HG03439 (cell line): ENCODE measurements around the gene CHRM4.

Experiments used
- ATAC-seq: cut with Tn5 transposase; IDR thresholded peaks from one replicate; pipeline ENCODE4 v1.9.1; 2021; ENCODE audit warnings: mild to moderate bottlenecking, moderate library complexity; ENCODE audit not compliant: unreplicated experiment

CHRM4 gene

DNA sequence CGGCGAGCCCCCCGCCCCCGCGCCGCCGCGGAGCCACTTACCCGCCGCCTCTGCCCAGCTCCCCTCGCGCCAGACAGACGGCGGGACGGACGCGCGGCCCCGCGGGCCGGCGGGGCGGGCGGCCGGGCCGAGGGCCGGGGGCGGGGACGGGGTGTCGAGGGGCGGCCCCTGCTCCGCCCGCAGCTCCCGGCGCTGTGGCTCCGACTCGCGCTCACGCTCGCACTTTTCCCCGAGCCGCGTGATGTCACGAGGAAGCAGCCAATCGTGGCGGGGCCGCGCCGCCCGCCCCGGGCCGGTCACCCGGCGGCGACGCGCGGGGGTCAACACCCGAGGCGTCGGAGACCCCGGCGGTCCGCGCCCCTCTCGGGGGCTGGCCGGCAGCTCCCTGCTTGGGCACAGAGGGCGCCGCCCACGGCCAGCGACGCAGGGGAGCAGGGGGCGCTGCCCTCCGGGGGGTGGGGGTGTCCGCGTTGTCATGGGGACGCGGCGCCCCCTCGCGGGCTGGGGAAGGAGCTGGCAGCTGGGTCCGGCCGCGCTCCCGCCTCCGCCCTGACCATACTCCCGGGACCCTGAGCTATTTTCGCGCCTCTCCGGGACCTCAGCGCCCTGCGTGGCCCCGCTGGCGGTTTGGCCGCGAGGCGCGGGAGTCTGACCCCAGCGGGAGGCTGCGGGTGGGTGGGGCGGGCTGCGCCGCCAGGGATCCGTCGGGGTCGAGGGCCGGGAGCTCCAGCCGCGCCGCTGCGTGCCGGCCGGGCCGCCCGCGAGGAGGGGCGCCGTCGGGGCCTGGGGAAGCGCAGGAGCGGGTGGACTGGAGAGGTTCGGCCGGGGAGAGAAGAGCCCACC, at the start of gene CHRM4:
Gene CHRM4, minus strand, starts transcription at position 199 of the 843 bp plus-strand sequence. CDS start 5,219 bp downstream, outside the sequence.
- ATAC-seq = no peak

- no peak for ATAC-seq
Observed at GRCh38 chr11:46438211-46438610, 46.6 kb upstream of the CHRM4 start.

DNA sequence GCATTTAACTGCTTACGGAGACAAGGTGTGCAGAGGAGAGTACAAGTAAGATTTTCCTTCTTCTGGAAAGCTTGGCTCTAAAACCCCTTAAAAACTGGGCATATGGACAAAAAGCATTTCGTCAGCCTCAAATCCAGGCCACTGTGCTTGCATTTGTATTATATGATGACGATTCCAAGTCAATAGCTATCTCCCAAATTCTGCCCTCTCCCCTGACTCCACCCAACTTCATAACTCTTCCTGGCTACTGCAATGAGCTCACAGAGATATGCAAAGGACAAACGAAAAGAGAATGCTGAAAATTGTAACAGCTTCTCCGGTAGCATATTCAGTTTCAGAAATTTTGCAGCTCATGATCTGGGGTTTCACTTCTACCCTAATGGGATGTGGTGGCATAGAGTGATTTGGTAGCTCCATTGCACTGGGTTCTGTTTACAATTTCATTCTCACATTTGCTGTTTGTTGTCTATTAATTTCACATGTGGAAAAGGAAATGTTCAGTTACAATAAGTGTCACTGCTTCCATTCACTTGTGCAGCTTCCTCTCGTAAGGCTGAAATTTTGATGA, 45.6 kb upstream of the CHRM4 start:
- ATAC-seq = no peak

- no peak for ATAC-seq
Observed at GRCh38 chr11:46436113-46436512, 44.5 kb upstream of the CHRM4 start.

DNA sequence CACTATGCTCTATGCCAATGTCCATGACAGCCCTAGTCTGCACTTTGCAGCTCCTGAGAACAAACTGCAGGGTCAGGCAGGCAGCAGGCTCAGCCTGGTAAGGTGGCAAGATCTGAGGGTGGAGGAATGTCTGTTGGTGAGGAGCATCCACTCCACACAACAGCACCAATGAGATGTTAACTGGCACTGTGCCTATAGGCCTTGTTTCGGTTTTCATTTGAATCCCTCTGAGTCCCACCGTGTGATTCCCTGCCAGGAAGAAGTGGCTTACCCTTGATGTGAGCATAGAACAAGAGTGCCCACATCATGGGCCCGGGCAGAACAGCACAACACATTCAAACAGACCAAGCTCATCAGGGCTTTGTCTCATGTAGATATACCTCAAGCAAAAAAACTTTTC, 44.1 kb upstream of the CHRM4 start:
- ATAC-seq = no peak

DNA sequence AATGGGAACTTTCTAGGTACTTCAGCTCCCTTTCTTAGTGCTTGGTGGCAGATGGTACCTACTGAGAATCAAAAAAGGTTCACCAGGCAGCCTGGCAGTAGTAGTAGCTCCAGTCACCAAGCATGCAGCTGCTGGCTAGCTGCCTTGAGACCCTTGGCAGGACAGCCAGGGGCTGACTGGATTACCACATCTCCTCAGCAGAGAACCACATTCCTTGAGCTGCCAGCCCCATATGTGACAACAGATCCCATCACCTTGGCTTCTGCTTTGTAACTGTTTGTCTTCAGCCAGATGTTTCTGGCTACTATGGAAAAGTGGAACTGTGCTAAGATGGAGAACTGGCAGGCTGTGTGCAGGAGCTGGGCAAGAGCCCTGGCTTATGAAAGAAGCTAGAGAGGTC, 39.6 kb upstream of the CHRM4 start:
- ATAC-seq = no peak

DNA sequence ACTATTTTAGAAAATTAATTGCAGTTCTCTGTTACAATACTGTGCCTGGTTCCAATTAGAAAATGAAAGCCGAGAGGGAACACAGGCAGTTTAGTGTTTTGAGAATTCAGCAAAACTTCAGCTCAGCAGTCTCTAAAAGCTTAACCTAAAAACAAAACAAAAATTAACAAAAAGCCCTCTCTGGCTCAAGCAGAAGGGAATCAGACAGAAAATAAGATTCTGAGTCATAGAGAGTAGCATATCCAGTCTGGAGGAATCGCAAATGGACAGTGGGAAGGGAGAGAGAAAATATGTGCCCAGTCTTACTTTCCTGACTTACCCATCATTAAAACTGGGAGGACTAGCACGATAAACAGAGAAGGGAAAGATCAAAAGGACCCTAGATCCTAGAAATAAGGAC, 38.1 kb upstream of the CHRM4 start:
- ATAC-seq = no peak

GRCh38 chr11:46427364-46427763, 35.8 kb upstream of the CHRM4 start:
- no peak for ATAC-seq

DNA sequence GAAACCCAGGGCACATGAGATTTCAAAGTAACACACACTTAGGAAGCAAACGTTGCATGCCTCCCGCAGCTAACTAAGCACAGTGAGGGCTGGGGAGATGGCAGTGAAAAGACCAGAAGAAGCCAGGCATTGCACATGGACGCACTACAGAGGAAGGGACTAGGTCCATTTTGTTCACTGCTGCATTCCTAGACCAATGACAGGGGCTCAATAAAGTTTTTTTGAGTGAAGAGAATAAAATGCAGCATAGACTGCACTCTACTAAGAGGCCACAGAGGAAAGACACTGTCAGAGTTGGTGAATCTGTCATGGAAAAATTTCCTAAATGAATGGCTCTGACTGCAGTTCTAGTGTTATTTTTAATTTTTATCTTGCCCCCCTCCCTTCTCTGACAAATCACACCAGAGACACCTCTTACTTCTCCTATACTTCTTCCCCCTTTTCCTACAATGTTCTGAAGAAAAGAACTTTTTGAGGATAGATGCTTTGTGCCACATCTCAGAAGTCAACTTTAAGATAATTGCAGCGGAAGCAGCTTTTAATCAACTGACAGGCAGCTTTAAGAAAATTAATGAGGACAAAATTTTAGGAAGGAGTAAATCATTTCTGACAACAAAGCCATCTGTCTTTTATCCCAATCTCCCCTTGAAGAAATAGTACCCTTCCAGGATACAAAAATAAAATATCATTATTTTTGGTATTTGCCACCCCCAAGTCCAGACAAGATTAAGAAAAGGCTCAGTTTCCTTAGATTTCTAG, 34.8 kb upstream of the CHRM4 start:
- ATAC-seq = no peak

DNA sequence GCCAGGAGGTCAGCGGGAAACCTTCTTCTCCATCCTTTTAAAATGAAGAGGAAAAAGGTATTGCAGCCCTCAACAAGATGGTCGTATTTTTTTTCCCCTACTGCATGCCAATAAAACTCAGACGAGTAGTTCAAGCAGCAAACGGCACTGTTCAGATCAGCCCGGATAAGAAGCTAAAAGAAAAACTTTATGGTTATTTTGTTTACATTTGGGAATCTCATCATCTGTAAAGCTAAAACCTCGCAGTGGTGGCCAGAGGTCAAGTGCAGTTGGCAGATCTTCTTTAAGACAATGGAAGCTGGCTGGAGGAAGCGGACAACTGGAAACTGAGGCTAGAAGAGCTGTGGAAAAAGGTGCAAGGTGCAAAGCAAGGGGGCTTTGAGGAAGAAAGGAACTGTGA, 31.0 kb upstream of the CHRM4 start:
- no peak for ATAC-seq

DNA sequence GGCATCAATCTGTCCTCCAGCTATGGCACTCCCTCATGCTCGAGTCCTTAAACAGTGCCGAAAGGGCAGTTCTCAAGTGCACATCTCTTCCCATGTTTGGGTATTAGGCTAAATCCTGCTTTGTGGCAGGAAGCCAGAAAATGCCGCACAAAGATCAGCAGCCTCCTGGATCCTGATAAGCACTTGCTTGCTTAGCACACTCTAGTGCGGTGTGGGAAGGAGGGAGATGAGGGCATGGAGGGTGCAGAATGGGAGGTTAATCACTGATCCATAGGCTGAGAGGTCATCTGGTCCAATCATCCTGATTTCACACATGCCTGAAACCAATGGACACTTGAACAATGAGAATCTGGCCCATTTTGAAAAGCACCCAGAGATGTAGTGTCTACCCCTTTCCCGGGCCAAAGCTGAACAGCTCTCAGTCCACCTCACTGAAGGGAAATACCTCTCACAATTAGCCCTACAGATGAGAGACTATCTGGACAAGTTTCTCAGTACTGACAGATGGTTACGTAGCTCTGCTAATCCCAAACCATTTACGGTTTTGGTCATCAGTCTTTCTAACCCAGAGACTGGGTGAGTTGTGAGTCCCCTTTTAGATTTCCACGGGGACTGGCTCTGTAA, 29.8 kb upstream of the CHRM4 start:
- no peak for ATAC-seq

DNA sequence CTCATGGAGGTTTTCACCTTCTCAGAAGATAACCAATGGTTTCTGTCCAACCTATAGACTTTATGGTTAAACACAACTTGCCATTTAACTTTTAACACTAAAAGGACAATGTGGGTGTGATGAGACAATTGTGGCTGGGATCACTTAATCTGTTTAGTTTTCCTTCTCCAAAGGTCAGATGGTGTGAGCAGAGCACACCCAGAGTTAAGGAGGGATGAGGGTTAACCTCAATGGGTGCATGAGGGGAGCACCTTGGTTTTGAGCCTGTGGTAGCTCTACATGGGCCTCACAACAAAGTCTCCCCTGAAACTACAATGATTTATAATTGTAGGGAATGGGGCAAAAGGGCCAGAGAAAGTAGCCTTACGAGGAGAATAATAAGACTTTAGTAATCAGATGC, 28.9 kb upstream of the CHRM4 start:
- ATAC-seq = no peak

- ATAC-seq = no peak
Observed at GRCh38 chr11:46418751-46419150, 27.2 kb upstream of the CHRM4 start.

DNA sequence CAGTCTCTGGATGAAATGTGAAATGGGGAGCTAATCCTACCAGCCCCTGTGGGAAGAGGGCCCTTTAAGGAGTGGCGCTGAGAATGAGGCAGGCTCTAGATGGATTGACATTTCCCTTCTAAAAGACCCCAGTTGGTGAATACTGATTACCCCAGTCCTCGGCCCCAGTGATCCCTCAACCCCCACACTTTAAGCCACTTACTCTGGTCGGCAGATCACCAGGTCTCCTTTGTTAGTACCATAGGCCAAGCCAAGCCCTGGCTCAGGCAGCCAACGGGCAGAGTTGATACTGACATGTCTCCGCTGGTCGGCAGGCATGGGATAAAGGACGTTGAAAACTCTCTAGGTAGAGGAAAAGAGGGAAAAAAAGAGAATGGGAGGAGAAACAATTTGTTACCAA, 26.1 kb upstream of the CHRM4 start:
- no peak for ATAC-seq

- no peak for ATAC-seq
Observed at GRCh38 chr11:46414879-46415278, 23.3 kb upstream of the CHRM4 start.

- no peak for ATAC-seq
Observed at GRCh38 chr11:46414466-46414796, 22.9 kb upstream of the CHRM4 start.

GRCh38 chr11:46413760-46414465, 22.3 kb upstream of the CHRM4 start:
- ATAC-seq = no peak

GRCh38 chr11:46410021-46410420, 18.4 kb upstream of the CHRM4 start:
- ATAC-seq = no peak

DNA sequence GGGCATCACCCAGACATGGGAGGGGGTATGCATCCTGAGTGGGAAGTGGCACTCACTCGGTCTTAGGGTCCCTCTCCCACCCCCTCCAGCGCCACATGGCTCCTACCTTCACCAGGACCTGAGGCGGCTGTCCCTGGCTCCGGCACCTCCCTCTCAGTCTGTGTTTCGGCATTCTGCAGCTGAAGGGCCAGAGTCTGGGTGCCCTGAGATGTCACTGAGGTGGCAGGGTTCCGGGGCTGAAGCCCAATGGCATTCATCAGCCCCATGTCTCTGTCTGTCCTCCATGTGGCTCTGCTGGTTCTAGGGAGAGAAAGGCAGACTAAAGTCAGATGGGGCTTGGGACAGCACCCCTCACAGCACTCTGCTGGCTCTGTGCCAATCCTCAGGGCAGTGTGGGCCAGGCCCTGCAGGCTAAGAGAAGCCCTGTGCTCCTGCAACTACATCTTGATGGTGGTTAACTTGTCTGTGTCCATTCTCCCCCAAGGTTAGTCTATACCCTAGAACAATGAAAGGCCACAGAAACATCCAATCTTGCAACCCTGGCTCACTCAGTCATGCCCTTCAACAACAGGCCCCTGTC, 16.9 kb upstream of the CHRM4 start:
- no peak for ATAC-seq

DNA sequence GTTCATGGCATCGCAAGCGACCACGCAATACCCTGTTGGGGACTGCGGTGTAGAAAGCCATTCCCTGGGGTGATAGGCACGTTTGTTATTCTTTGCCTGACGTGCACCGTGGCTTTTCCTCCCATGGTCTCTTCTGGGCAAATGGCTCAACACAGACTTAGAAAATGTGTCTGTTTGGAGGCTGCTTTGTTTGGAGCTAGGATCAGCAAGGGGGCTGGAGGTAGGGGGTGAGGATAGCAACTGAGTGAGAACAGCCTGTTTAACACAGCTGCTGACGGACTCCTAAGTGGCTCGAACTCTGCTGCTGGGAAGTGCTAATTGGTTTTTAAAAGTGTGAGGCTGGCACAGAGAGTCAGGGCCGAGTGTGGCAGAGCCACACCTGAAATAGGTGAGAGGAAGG, 16.1 kb upstream of the CHRM4 start:
- ATAC-seq = no peak
